H1 (cell line): Measurements from ENCODE around the gene SEC62. TPM values are rescaled to one million over a fixed set of nuclear protein-coding genes. Genes with fewer than 3 reads are reported as not detected.

Source experiments
- CEBPB ChIP-seq: IDR thresholded peaks from 2 replicates; pipeline ENCODE4 v1.6.1; 2012; ENCODE audit warnings: low read depth, low read length
- JUN ChIP-seq: IDR thresholded peaks from 2 replicates; pipeline ENCODE4 v1.6.1; 2011; ENCODE audit warnings: low read depth, mild to moderate bottlenecking, improper control_type of control experiment, low read length
- NANOG ChIP-seq: IDR thresholded peaks from 2 replicates; pipeline ENCODE4 v1.6.1; 2011; ENCODE audit warnings: low read length, low read depth, mild to moderate bottlenecking, inconsistent platforms; ENCODE audit not compliant: insufficient read depth, poor library complexity, severe bottlenecking
- NRF1 ChIP-seq: IDR thresholded peaks from 2 replicates; pipeline ENCODE4 v1.6.1; 2011; ENCODE audit warnings: mild to moderate bottlenecking, low read depth, low read length, improper control_type of control experiment
- POLR2A ChIP-seq, 2 experiments: IDR thresholded peaks; 1 replicate in 1 of 2; 2 replicates in 1 of 2; pipeline ENCODE4 v1.6.1; 2011; ENCODE audit warnings: low read depth in 2 of 2, low read length in 2 of 2, mild to moderate bottlenecking in 2 of 2; ENCODE audit errors: control extremely low read depth in 1 of 2
- TAF7 ChIP-seq: optimal IDR thresholded peaks from 2 replicates; pipeline ENCODE3; 2011; ENCODE audit warnings: low read depth, mild to moderate bottlenecking, inconsistent platforms, low read length, moderate library complexity, borderline replicate concordance
- polyA plus RNA-seq, 7 experiments: library from polyadenylated mRNA; depleted of rRNA in 3 of 7; stranded (reverse) in 5 of 7; unstranded in 2 of 7; fragments of >200 nt in 5 of 7; fragments of 200-250 nt in 2 of 7; gene quantifications; 1 replicate in 5 of 7; 2 replicates in 1 of 7; 4 replicates in 1 of 7; pipeline versions ENCODE4 v1.2.1 to v1.2.3, GENCODE V29; 2011 to 2013; ENCODE audit warnings: missing spikeins in 2 of 7, mixed read lengths in 2 of 7
- total RNA-seq: library from RNA; stranded (reverse); fragmentation: NEBNext Ultra II Directional; extraction: Animal tissue kit (Norgen Biotek cat#: 25700); gene quantifications from 2 replicates; pipeline ENCODE4 v1.2.1, GENCODE V29; 2021

Gene SEC62
- total and polyA plus RNA-seq, 2 of the 8 experiments (the other 6 are each of a cell fraction or from before 2014, with no cell fraction given), result 67.8 to 113 TPM

GRCh38 chr3:169964176-169964575 lies 2.4 kb upstream of the SEC62 start (continued):
- no peak for TF ChIP-seq NRF1
- no peak for TF ChIP-seq JUN
- no peak for TF ChIP-seq NANOG
- TF ChIP-seq CEBPB, result no peak
- TF ChIP-seq POLR2A (IDR thresholded peaks at IDR 0.05; ENCODE audit: control extremely low read depth in 1 of 2, low read depth in 2 of 2, low read length in 2 of 2), result no peak
- TF ChIP-seq TAF7, result no peak
